Uterus (tissue), 4 donors: ENCODE results near the gene SLC25A34. TPM values are rescaled to one million over a fixed set of nuclear protein-coding genes. Genes with fewer than 3 reads are reported as not detected.

ENCODE experiments used
- DNase-seq, 2 donors: peaks; one replicate each; pipeline ENCODE4 v3.0.0-alpha.2; 2019 to 2020
- H3K27ac ChIP-seq, 2 donors: fragments of 200-600 bp; sonication (generic); 1 replicate in 1 of 2; 2 replicates in 1 of 2; pipeline ENCODE4 v1.5.1; 2016 to 2018
- H3K27me3 ChIP-seq, 2 donors: fragments of 200-600 bp; sonication (generic); one replicate each; pipeline ENCODE4 v1.5.1; 2018 to 2019; ENCODE audit warnings: control low read depth in 1 of 2
- H3K36me3 ChIP-seq, 2 donors: fragments of 200-600 bp; sonication (generic); one replicate each; pipeline ENCODE4 v1.5.1; 2019; ENCODE audit warnings: control low read depth in 1 of 2
- H3K4me1 ChIP-seq, 2 donors: fragments of 200-600 bp; sonication (generic); one replicate each; pipeline ENCODE4 v1.5.1; 2018 to 2019; ENCODE audit warnings: control low read depth in 1 of 2
- H3K4me3 ChIP-seq, 2 donors: fragments of 200-600 bp; sonication (generic); 1 replicate in 1 of 2; 2 replicates in 1 of 2; pipeline ENCODE4 v1.5.1; 2018 to 2019; ENCODE audit warnings: mild to moderate bottlenecking in 1 of 2
- H3K9me3 ChIP-seq, 2 donors: fragments of 200-600 bp; sonication (generic); one replicate each; pipeline ENCODE4 v1.5.1; 2019; ENCODE audit warnings: control low read depth in 1 of 2
- POLR2A ChIP-seq, 2 donors: fragments of 450-650 bp; IDR thresholded peaks; one replicate each; pipeline ENCODE4 v1.6.1; 2016; ENCODE audit warnings: antibody characterized with exemption in 2 of 2, mild to moderate bottlenecking in 1 of 2, moderate library complexity in 1 of 2
- intact Hi-C: fragments of 100-400 bp; cut with DNase I; formaldehyde crosslinking; loops from one replicate; pipeline ENCODE4 v1.15.1; 2023; ENCODE audit warnings: low total_unique reads
- total RNA-seq, 4 donors: library from RNA; depleted of rRNA in 3 of 4; stranded (reverse); fragments of >200 nt in 3 of 4; gene quantifications; one replicate each; pipeline versions ENCODE4 v1.1.0 to v1.2.4, GENCODE V29; 2014 to 2023
- TF ChIP-seq, protein P1 (sequence below), 4 experiments: fragments of 200-600 bp in 2 of 4; fragments of 450-650 bp in 2 of 4; sonication (generic) in 2 of 4; IDR thresholded peaks; one replicate each; pipeline ENCODE4 v1.5.1; 2016 to 2019; ENCODE audit warnings: antibody characterized with exemption in 4 of 4, mild to moderate bottlenecking in 2 of 4, moderate library complexity in 1 of 4
- donor health status: DM: yes; HTN: yes; CAD: no.

Gene SLC25A34
- total RNA-seq, 4 donors from 2014 or later = 0.29 to 2.1 (median 1.6) TPM; not detected in 1

GRCh38 chr1:15736892-15737261 is 819 bp downstream of the SLC25A34 start:
- Histone ChIP-seq H3K9me3 (no peaks in the 10 kb centered on the region), H3K36me3 (no peaks in the 10 kb centered on the region), H3K27ac (no peak overlapping the region), H3K27me3 (no peaks in the 10 kb centered on the region), H3K4me3 (no peak overlapping the region), H3K4me1 (no peaks in the 10 kb centered on the region)
- intact Hi-C loops = no loop called here
- no peak for TF ChIP-seq POLR2A (IDR thresholded peaks at IDR 0.05)
- TF ChIP-seq, protein P1, sequence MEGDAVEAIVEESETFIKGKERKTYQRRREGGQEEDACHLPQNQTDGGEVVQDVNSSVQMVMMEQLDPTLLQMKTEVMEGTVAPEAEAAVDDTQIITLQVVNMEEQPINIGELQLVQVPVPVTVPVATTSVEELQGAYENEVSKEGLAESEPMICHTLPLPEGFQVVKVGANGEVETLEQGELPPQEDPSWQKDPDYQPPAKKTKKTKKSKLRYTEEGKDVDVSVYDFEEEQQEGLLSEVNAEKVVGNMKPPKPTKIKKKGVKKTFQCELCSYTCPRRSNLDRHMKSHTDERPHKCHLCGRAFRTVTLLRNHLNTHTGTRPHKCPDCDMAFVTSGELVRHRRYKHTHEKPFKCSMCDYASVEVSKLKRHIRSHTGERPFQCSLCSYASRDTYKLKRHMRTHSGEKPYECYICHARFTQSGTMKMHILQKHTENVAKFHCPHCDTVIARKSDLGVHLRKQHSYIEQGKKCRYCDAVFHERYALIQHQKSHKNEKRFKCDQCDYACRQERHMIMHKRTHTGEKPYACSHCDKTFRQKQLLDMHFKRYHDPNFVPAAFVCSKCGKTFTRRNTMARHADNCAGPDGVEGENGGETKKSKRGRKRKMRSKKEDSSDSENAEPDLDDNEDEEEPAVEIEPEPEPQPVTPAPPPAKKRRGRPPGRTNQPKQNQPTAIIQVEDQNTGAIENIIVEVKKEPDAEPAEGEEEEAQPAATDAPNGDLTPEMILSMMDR (IDR thresholded peaks at IDR 0.05) = no peak
- no peak for DNase-seq

GRCh38 chr1:15737324-15738319 is 1.6 kb downstream of the SLC25A34 start:
- H3K4me3 ChIP-seq = no peak overlapping the region
- H3K36me3 ChIP-seq = no peaks in the 10 kb centered on the region
- H3K27me3 ChIP-seq = no peaks in the 10 kb centered on the region
- no peaks in the 10 kb centered on the region for H3K4me1 ChIP-seq
- no peak overlapping the region for H3K27ac ChIP-seq
- intact Hi-C loops = no loop called here
- no peaks in the 10 kb centered on the region for H3K9me3 ChIP-seq
- TF ChIP-seq, protein P1 (IDR thresholded peaks at IDR 0.05) = no peak
- TF ChIP-seq POLR2A (IDR thresholded peaks at IDR 0.05) = no peak
- no peak for DNase-seq

DNA sequence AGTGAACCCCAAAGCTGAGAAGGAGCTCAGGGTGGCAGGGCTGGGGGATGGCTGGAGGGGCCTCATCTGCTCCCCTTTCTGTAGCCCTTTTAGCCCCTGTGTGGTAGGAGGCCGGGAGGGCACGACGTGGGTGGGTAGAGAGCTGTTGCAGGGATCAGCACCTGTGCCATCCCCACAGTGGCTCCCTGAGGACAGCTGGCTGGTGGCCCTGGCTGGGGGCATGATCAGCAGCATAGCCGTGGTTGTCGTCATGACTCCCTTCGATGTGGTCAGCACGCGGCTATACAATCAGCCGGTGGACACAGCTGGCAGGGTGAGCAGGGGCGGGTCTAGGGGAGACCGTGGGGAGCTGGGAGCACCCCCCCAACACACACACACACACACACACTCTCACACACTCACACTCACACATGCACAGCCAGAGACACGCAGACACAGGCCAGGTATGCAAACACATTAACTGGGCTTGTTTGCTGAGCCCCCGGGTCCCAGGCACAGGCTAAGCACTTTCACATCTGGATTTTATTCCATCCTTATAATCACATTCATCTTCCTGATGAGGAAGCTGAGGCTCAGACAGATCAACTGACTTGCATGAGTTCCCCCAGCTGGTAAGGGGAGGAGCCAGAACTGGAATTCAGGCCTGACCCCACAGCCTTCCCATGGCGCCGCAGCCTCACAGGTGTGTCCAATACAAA is 2.5 kb downstream of the SLC25A34 start:
- Histone ChIP-seq H3K9me3 (no peaks in the 10 kb centered on the region), H3K4me3 (no peak overlapping the region), H3K4me1 (no peaks in the 10 kb centered on the region), H3K27ac (no peak overlapping the region), H3K36me3 (no peaks in the 10 kb centered on the region), H3K27me3 (no peaks in the 10 kb centered on the region)
- TF ChIP-seq, protein P1 (IDR thresholded peaks at IDR 0.05) = no peak
- TF ChIP-seq POLR2A (IDR thresholded peaks at IDR 0.05) = no peak
- intact Hi-C loops = no loop called here
- peak in 1 of 2 donors; percentile 12 for DNase-seq

DNA sequence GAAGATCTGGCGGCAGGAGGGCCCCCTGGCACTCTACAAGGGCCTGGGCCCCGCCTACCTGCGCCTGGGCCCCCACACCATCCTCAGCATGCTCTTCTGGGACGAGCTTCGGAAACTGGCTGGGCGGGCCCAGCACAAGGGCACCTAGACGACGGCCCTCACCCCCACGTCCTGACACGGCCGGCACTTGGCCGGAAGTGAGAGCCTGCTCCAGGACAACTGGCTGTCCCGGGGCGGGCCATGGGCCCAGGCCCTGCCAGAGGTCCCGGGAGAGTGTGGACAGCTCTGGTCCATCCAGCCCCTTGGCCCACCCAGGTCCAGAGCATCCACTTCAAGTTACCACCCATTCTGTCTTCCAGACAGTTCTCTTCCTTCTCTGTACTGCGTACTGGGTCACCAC is 3.2 kb downstream of the SLC25A34 start:
- no peak overlapping the region for H3K4me3 ChIP-seq
- intact Hi-C loops = no loop called here
- H3K27ac ChIP-seq = no peak overlapping the region
- no peak for DNase-seq
- TF ChIP-seq POLR2A (IDR thresholded peaks at IDR 0.05) = no peak
- TF ChIP-seq, protein P1 (IDR thresholded peaks at IDR 0.05) = no peak
- no peaks in the 10 kb centered on the region for H3K4me1 ChIP-seq
- H3K27me3 ChIP-seq = no peaks in the 10 kb centered on the region
- H3K36me3 ChIP-seq = no peaks in the 10 kb centered on the region
- no peaks in the 10 kb centered on the region for H3K9me3 ChIP-seq

- Histone ChIP-seq H3K27ac (no peak overlapping the region), H3K9me3 (no peaks in the 10 kb centered on the region)
- intact Hi-C loops = loop anchor here (10.0 kb wide), 1 partner anchor 145 kb away; no protein-coding TSS in a partner anchor
These were observed 3.7 kb downstream of the SLC25A34 start for GRCh38 chr1:15739745-15740144.

More at GRCh38 chr1:15739745-15740144, 3.7 kb downstream of the SLC25A34 start:
- Histone ChIP-seq H3K4me1 (no peaks in the 10 kb centered on the region), H3K27me3 (no peaks in the 10 kb centered on the region), H3K4me3 (no peak overlapping the region), H3K36me3 (no peaks in the 10 kb centered on the region)
- TF ChIP-seq, protein P1 (IDR thresholded peaks at IDR 0.05) = no peak
- no peak for TF ChIP-seq POLR2A (IDR thresholded peaks at IDR 0.05)
- peak in 1 of 2 donors; percentile 12 for DNase-seq
